Measurements from ENCODE around the gene PRRC1.

Gene PRRC1

DNA sequence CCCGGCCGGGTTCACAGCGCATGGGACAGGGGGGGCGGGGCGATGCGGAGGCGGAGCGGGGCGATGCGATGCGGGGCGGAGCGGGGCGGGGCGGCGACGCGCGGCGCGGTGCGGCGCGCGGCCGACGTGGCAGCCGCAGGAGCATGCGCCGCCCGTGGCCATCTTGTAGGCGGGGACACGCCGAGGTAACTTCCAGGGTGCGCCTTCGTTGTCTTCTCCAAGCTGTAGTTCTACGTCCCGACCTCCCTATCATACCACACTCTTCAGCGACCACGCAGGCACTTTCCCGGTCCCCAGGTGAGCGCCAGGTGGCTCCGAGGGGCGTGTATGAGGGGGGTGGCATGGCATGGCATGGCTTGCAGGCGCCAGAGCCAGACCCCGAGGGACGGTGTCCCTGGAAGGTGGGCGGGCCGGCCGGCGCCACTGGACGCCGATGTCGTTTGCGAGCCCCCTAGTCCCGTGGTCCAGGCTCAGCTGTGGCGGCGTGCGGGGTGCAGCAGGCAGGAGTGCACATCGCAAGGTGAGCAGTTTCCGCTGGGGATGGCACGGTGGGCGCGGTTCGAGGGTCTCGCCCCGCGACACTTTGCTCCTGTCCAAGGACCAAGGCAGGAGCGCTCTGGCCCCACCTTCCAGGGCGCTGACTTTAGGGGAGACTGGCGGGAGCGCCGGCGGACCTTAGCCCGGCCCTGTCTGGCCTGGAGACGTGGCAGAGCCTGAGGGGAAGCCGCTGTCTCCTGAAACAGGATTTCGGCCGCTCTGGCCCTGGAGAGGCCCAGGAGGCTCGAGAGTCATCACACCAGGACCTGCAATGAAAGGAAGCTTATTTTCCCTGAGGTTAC lies at the start of gene PRRC1:
Gene PRRC1, plus strand, starts transcription at position 161 of the 839 bp plus-strand sequence. CDS start 5,840 bp downstream, outside the sequence.
- H3K4me1 ChIP-seq (ENCODE audit: control insufficient read depth, insufficient read depth, low read length) = no peaks in the 10 kb centered on the region
- peak within 1 kb of the TSS; percentile 98 for H3K9ac ChIP-seq (ENCODE audit: low read depth, low read length)
- peaks cover 9% of the 10 kb centered on the region for H3K9me3 ChIP-seq (ENCODE audit: control insufficient read depth, insufficient read depth, low read length)
- peak within 1 kb of the TSS; percentile 92 for H3K4me3 ChIP-seq (ENCODE audit: low read depth, low read length)
- no peaks in the 10 kb centered on the region for H3K27me3 ChIP-seq (ENCODE audit: control insufficient read depth, insufficient read depth, low read length)
- H3K36me3 ChIP-seq (ENCODE audit: control insufficient read depth, insufficient read depth, low read length) = peaks cover 8% of the 10 kb centered on the region

DNA sequence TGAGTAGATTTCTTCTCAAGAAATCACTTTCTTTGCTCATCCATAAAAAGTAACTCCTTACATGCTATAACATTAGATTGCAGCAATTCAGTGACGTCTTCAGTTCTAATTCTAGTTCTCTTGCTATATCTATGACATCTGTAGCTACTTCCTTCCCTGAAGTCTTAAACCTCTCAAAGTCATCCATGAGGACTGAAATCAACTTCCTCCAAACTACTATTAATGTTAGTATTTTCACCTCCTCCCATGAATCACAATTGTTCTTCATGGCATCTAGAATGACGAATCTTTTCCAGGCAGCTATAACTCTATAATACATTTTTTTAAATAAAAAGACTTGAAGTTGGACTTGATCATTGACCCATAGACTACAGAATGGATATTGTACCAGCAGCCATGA lies 46.2 kb upstream of the PRRC1 start:
- Histone ChIP-seq H3K27me3 (ENCODE audit: control insufficient read depth, insufficient read depth, low read length) (no peaks in the 10 kb centered on the region), H3K36me3 (ENCODE audit: control insufficient read depth, insufficient read depth, low read length) (no peaks in the 10 kb centered on the region), H3K4me3 (ENCODE audit: low read depth, low read length) (no peak overlapping the region), H3K9me3 (ENCODE audit: control insufficient read depth, insufficient read depth, low read length) (no peaks in the 10 kb centered on the region), H3K4me1 (ENCODE audit: control insufficient read depth, insufficient read depth, low read length) (no peaks in the 10 kb centered on the region), H3K9ac (ENCODE audit: low read depth, low read length) (no peak overlapping the region)

DNA sequence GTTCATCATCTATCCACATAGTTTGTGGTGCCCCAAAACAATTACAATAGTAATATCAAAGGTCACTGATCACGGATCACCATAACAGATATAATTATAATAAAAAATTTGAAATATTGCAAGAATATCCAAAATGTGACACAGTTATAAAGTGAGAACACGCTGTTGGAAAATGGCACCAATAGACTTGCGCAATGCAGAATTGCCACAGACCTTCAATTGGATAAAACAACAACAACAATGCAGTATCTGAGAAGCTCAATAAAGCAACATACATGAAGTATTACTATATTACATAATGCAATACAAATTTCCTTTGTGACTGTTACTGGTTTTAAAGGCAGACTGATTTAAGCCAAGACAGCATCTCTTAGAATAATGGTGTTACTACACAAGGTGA lies 44.7 kb upstream of the PRRC1 start:
- Histone ChIP-seq H3K9me3 (ENCODE audit: control insufficient read depth, insufficient read depth, low read length) (no peaks in the 10 kb centered on the region), H3K4me3 (ENCODE audit: low read depth, low read length) (no peak overlapping the region), H3K9ac (ENCODE audit: low read depth, low read length) (no peak overlapping the region), H3K4me1 (ENCODE audit: control insufficient read depth, insufficient read depth, low read length) (no peaks in the 10 kb centered on the region), H3K36me3 (ENCODE audit: control insufficient read depth, insufficient read depth, low read length) (no peaks in the 10 kb centered on the region), H3K27me3 (ENCODE audit: control insufficient read depth, insufficient read depth, low read length) (no peaks in the 10 kb centered on the region)

DNA sequence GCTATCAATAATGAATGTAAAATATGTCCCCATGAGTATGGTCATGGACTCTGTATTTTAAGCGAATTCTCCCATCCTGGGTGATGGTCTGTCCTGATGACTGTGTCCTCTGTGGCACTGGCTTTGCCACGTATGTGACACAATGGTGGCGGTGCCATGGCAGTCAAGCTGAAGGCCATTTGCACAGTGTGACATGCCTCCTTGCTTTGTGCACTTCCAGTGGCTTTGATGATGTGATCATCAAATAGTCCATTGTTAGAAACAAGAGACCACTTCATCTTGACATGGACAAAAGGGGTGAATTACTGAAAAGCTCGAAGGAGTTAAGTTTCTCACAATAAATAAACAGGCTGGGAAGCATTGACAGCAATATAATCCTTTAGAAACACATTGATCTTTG lies 31.0 kb upstream of the PRRC1 start:
- Histone ChIP-seq H3K4me1 (ENCODE audit: control insufficient read depth, insufficient read depth, low read length) (no peaks in the 10 kb centered on the region), H3K9me3 (ENCODE audit: control insufficient read depth, insufficient read depth, low read length) (peaks cover 8% of the 10 kb centered on the region), H3K9ac (ENCODE audit: low read depth, low read length) (no peak overlapping the region), H3K36me3 (ENCODE audit: control insufficient read depth, insufficient read depth, low read length) (no peaks in the 10 kb centered on the region), H3K27me3 (ENCODE audit: control insufficient read depth, insufficient read depth, low read length) (no peaks in the 10 kb centered on the region), H3K4me3 (ENCODE audit: low read depth, low read length) (no peak overlapping the region)

DNA sequence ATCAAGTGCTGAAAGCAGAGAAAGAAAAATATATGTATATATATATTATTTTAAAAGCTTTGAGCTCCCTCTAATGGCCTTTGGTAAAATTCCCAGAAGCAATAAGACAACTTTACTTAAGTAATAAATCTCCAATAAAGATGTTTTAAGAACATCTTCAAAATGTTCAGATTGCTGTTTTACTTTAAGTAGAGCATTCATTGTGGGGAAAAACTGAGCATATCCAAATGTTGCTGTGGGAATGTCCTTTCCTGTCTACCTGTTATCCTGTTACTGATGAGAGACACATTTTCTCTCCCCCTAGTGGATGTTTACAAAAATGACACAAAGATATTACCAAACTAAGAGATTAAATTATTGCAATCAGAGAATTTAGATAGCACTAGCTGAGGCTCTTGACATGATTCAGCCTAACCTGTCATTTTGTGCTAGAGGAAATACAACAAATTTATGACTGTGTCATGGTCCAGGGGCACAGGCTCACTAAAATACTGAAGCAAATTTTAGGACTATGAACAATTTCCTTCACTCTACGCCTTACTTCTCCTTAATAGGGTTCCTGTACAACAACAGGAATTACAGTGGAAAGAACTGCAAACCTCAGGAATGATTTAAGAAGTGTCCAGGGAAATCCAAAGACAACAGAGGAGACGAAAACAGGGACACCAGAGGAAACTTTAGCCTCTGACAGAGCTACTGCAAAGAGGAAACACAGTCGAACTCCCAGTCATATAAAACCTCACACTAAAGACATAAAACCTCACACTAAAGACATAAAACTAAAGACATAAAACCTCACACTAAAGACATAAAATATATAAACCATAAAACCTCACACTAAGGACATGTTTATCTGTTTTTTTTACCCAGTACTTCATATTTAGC lies 24.3 kb upstream of the PRRC1 start:
- Histone ChIP-seq H3K4me1 (ENCODE audit: control insufficient read depth, insufficient read depth, low read length) (no peaks in the 10 kb centered on the region), H3K9ac (ENCODE audit: low read depth, low read length) (no peak overlapping the region), H3K27me3 (ENCODE audit: control insufficient read depth, insufficient read depth, low read length) (no peaks in the 10 kb centered on the region), H3K4me3 (ENCODE audit: low read depth, low read length) (no peak overlapping the region), H3K9me3 (ENCODE audit: control insufficient read depth, insufficient read depth, low read length) (peaks cover 8% of the 10 kb centered on the region), H3K36me3 (ENCODE audit: control insufficient read depth, insufficient read depth, low read length) (no peaks in the 10 kb centered on the region)

DNA sequence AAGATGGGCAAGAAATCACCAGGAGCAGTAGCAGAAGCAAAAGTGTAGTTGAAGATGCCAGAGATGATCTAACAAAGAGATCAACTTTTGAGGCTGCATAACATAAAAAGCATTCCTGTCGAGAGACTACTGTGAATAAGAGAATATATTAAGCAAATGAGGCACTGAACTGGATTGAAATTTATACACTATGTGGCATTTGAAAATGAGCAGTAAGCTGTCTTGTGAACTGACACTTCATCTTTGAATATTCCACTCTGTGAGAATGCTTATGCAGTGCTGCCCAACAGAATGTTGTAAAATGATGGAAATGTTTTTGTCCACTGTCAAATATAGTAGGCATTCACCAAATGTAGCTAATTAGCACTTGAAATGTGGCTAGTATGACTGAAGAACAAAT lies 18.9 kb upstream of the PRRC1 start:
- H3K27me3 ChIP-seq (ENCODE audit: control insufficient read depth, insufficient read depth, low read length) = no peaks in the 10 kb centered on the region
- H3K9me3 ChIP-seq (ENCODE audit: control insufficient read depth, insufficient read depth, low read length) = no peaks in the 10 kb centered on the region
- H3K4me1 ChIP-seq (ENCODE audit: control insufficient read depth, insufficient read depth, low read length) = no peaks in the 10 kb centered on the region
- no peaks in the 10 kb centered on the region for H3K36me3 ChIP-seq (ENCODE audit: control insufficient read depth, insufficient read depth, low read length)
- H3K9ac ChIP-seq (ENCODE audit: low read depth, low read length) = no peak overlapping the region
- H3K4me3 ChIP-seq (ENCODE audit: low read depth, low read length) = no peak overlapping the region

DNA sequence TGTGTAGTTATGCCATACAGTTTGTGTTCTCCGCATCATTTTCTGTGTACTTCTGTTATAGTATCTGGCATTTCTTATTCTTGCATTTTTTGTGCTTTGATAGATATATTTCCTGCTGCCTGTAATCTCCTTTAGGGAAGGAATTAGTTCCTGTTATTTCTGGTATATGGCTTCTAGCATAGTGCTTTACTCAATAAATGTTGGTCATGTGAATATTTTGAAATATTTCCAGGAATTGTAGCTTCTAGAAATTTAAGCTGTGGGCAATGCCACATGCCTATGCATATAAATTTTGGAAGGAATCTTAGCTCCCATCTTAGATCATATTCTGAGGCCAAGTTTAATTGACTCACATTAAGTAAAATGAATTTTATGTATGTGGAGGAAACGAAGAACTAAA lies 11.5 kb upstream of the PRRC1 start:
- Histone ChIP-seq H3K9me3 (ENCODE audit: control insufficient read depth, insufficient read depth, low read length) (no peaks in the 10 kb centered on the region), H3K9ac (ENCODE audit: low read depth, low read length) (no peak overlapping the region), H3K4me1 (ENCODE audit: control insufficient read depth, insufficient read depth, low read length) (no peaks in the 10 kb centered on the region), H3K4me3 (ENCODE audit: low read depth, low read length) (no peak overlapping the region), H3K36me3 (ENCODE audit: control insufficient read depth, insufficient read depth, low read length) (no peaks in the 10 kb centered on the region), H3K27me3 (ENCODE audit: control insufficient read depth, insufficient read depth, low read length) (no peaks in the 10 kb centered on the region)

DNA sequence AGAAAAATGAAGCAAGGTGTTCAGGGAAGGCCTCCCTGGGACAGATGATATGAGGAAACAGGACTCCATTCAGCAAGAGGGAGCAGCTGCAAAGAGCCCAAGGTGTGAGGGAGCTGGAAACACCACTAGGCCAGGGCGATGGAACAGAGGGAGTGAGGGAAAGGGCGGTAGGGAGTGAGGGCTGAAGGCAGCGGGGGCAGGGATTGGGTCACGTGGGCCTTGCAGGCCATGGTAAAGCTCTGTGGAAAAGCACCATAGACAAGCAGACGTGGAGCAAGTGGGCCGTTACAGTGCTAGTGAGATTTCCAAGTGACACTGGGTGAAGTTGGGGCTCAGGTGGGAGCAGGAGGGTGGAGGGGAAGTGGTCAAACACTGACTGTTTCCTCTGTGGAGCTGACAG lies 10.8 kb upstream of the PRRC1 start:
- Histone ChIP-seq H3K36me3 (ENCODE audit: control insufficient read depth, insufficient read depth, low read length) (peaks cover under 1% of the 10 kb centered on the region), H3K27me3 (ENCODE audit: control insufficient read depth, insufficient read depth, low read length) (no peaks in the 10 kb centered on the region), H3K4me3 (ENCODE audit: low read depth, low read length) (no peak overlapping the region), H3K4me1 (ENCODE audit: control insufficient read depth, insufficient read depth, low read length) (no peaks in the 10 kb centered on the region), H3K9me3 (ENCODE audit: control insufficient read depth, insufficient read depth, low read length) (no peaks in the 10 kb centered on the region), H3K9ac (ENCODE audit: low read depth, low read length) (no peak overlapping the region)

DNA sequence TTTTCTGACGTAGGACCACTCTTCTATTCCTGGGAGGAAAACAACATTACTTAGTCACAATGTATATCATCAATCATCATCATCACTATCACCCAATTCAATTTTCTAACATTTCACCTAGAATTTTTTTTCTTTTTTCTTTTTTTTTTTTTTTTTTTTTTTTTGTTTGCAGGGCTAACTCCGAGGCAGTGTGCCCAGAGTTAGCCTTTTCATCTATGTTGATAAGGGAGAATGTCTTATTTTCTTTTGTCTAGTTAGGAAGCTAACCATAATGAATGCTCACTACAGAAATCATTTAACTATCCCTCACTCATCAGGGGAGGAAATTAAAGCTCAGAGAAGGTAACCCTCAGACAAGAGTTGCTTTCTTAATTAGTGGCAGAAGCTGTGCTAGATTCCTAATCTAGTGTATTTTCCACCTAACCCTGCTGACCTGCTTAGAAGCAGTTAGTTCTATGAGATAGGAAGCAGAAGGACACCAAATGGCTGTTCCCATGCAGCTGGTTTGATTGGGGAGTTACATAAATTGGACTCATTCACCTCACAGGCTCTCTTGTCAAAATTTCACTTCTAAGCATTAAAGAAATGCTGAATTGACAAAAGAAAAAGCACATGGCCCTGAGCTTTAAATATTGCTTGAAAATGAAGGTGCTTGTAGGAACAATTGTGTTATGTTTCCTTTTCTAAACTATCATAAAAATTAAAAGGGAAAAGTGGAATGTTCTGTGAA lies 8.6 kb upstream of the PRRC1 start:
- H3K9ac ChIP-seq (ENCODE audit: low read depth, low read length) = no peak overlapping the region
- H3K27me3 ChIP-seq (ENCODE audit: control insufficient read depth, insufficient read depth, low read length) = no peaks in the 10 kb centered on the region
- H3K9me3 ChIP-seq (ENCODE audit: control insufficient read depth, insufficient read depth, low read length) = no peaks in the 10 kb centered on the region
- H3K4me3 ChIP-seq (ENCODE audit: low read depth, low read length) = no peak overlapping the region
- H3K36me3 ChIP-seq (ENCODE audit: control insufficient read depth, insufficient read depth, low read length) = peaks cover 2% of the 10 kb centered on the region
- no peaks in the 10 kb centered on the region for H3K4me1 ChIP-seq (ENCODE audit: control insufficient read depth, insufficient read depth, low read length)

DNA sequence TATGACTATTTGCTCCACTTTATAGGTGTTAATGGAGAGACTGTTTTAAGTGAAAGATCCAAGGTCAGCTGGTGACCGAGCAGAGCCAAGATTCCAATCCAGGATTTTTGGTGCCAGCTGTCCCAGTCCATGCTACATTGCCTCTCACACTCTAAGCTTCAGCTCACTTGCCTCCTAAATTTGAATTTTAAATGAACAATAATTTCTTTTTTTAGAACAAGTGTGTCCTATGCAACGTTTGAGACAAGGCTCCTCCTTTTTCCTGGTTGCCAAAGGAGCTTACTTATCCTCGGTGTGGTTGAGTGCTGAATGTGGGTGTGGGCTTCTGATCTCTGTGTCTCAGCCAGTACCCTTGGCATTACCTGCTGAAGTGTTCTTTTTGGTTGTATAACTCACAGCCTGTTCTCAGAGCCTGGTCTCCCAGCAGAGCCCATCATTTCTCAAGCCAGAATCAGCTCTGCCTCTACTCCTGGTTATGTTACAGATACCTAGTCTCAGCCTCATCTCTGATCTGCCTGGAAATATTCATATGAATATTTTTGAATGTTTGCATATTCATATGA lies 4.0 kb upstream of the PRRC1 start:
- Histone ChIP-seq H3K27me3 (ENCODE audit: control insufficient read depth, insufficient read depth, low read length) (no peaks in the 10 kb centered on the region), H3K4me3 (ENCODE audit: low read depth, low read length) (no peak overlapping the region), H3K4me1 (ENCODE audit: control insufficient read depth, insufficient read depth, low read length) (no peaks in the 10 kb centered on the region), H3K36me3 (ENCODE audit: control insufficient read depth, insufficient read depth, low read length) (peaks cover 2% of the 10 kb centered on the region), H3K9me3 (ENCODE audit: control insufficient read depth, insufficient read depth, low read length) (no peaks in the 10 kb centered on the region), H3K9ac (ENCODE audit: low read depth, low read length) (no peak overlapping the region)

DNA sequence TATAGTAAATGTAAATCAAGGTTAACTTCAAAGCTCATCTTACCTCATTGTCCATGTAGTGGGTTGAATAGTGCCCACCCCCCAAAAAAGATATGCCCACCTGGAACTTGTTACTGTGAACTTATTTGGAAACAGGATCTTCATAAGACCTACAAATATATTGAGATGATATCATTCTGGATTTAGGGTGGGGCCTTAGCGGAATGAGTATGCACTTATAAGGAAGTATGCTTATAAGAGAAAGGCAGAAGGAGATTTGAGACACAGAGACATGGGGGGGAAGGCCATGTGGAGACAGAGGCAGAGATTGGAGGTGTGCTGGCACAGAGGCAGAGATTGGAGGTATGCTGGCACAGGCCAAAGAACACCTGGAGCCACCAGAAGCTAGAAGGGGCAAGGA lies 2.6 kb upstream of the PRRC1 start:
- H3K9ac ChIP-seq (ENCODE audit: low read depth, low read length) = no peak overlapping the region
- H3K4me1 ChIP-seq (ENCODE audit: control insufficient read depth, insufficient read depth, low read length) = no peaks in the 10 kb centered on the region
- peaks cover 2% of the 10 kb centered on the region for H3K36me3 ChIP-seq (ENCODE audit: control insufficient read depth, insufficient read depth, low read length)
- H3K27me3 ChIP-seq (ENCODE audit: control insufficient read depth, insufficient read depth, low read length) = no peaks in the 10 kb centered on the region
- H3K4me3 ChIP-seq (ENCODE audit: low read depth, low read length) = no peak overlapping the region
- H3K9me3 ChIP-seq (ENCODE audit: control insufficient read depth, insufficient read depth, low read length) = no peaks in the 10 kb centered on the region

All from iPS-15b (cell line).